ENCODE results near the gene MAP9. TPM values are rescaled to one million over a fixed set of nuclear protein-coding genes. Genes with fewer than 3 reads are reported as not detected.
"Not testable (repeated sequence)": the region's sequence is repeated elsewhere in the genome, so short reads cannot be mapped to it uniquely, and the experiment has no call there.

Gene MAP9
- total and polyA plus RNA-seq, 2 donors (not counting 3 experiments of a cell fraction or from before 2014, with no cell fraction given), result 0.17 to 1.3 TPM

DNA sequence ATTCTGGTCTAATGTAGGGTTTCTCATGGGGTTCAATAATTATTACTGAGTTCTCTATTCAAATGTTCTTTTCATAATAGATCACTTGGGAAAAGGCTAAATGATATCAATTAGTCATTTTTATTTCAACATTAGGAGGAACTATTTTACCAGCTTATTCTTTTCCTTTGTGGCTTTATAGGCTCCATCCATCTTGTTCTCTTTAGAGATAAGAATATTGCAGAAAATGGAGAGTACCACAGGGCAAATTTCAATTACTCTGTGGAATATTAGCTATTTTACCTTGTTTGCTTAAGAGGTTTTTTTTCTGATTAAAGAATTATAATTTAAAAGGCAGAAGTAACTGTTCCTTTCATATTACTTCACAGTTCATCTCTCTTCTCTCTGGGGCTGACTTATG lies 55.8 kb downstream of the MAP9 start:
- Histone ChIP-seq H3K9me1 (replicated peaks; ENCODE audit: control insufficient read depth, extremely low read depth, insufficient read depth, low read length) (no peaks in the 10 kb centered on the region), H2AFZ (ENCODE audit: low read depth, low read length) (no peak overlapping the region), H3K36me3 (ENCODE audit: control insufficient read depth in 2 of 2, extremely low read depth in 1 of 2, insufficient read depth in 2 of 2, low read length in 2 of 2) (no peaks in the 10 kb centered on the region), H3K79me2 (ENCODE audit: control insufficient read depth, insufficient read depth, low read length) (no peaks in the 10 kb centered on the region), H3K9me3 (replicated peaks; ENCODE audit: control insufficient read depth, insufficient read depth, low read length) (no peaks in the 10 kb centered on the region), H3K4me3 (replicated peaks in 1 of 3; ENCODE audit: insufficient read depth in 1 of 3, low read depth in 1 of 3, low read length in 3 of 3) (no peak overlapping the region), H3K27ac (ENCODE audit: insufficient read depth, low read depth, low read length) (no peak overlapping the region), H3K4me2 (ENCODE audit: insufficient read depth, low read length) (no peak overlapping the region), H4K20me1 (replicated peaks; ENCODE audit: control insufficient read depth, extremely low read depth, insufficient read depth, low read length) (no peaks in the 10 kb centered on the region), H3K9ac (replicated peaks; ENCODE audit: extremely low read depth, insufficient read depth, low read length) (no peak overlapping the region), H3K4me1 (ENCODE audit: control insufficient read depth, extremely low read depth, insufficient read depth, low read length) (no peaks in the 10 kb centered on the region), H3K27me3 (ENCODE audit: control insufficient read depth in 2 of 2, insufficient read depth in 2 of 2, low read length in 2 of 2) (no peaks in the 10 kb centered on the region)
- BruUV-seq (replicated peaks), result no TSS peak
- no peak for DNase-seq (ENCODE audit: low read depth, low spot score)
- dilution Hi-C loops (cut with MboI; ENCODE audit: extremely low pct_ligation_motif_present, low sequenced_read_pairs) (no loop called here), intact Hi-C loops (cut with micrococcal nuclease) (no loop called here)
- TF ChIP-seq POLR2A (IDR thresholded peaks at IDR 0.05; ENCODE audit: low read depth, low read length), result no peak
- no peak for FAIRE-seq
- CTCF ChIA-PET, result interaction anchor here (0.7 to 1.0 kb wide), 2 partner anchors 9 to 294 kb away, joined by 3 to 4 read pairs; no protein-coding TSS in a partner anchor
- POLR2A ChIA-PET, result no interaction called here

- no peaks in the 10 kb centered on the region for H4K20me1 ChIP-seq (replicated peaks; ENCODE audit: control insufficient read depth, extremely low read depth, insufficient read depth, low read length)
- no peaks in the 10 kb centered on the region for H3K79me2 ChIP-seq (ENCODE audit: control insufficient read depth, insufficient read depth, low read length)
- no peaks in the 10 kb centered on the region for H3K9me1 ChIP-seq (replicated peaks; ENCODE audit: control insufficient read depth, extremely low read depth, insufficient read depth, low read length)
- no peaks in the 10 kb centered on the region for H3K4me1 ChIP-seq (ENCODE audit: control insufficient read depth, extremely low read depth, insufficient read depth, low read length)
- DNase-seq (ENCODE audit: low read depth, low spot score) (no peak), FAIRE-seq (no peak)
- no peak overlapping the region for H2AFZ ChIP-seq (ENCODE audit: low read depth, low read length)
- no peak overlapping the region for H3K27ac ChIP-seq (ENCODE audit: insufficient read depth, low read depth, low read length)
- BruUV-seq (replicated peaks), result no TSS peak
- POLR2A ChIA-PET, result no interaction called here
- no peaks in the 10 kb centered on the region for H3K27me3 ChIP-seq (ENCODE audit: control insufficient read depth in 2 of 2, insufficient read depth in 2 of 2, low read length in 2 of 2)
- H3K9ac ChIP-seq (replicated peaks; ENCODE audit: extremely low read depth, insufficient read depth, low read length), result no peak overlapping the region
- CTCF ChIA-PET, result no interaction called here
- no peaks in the 10 kb centered on the region for H3K36me3 ChIP-seq (ENCODE audit: control insufficient read depth in 2 of 2, extremely low read depth in 1 of 2, insufficient read depth in 2 of 2, low read length in 2 of 2)
- no peak for TF ChIP-seq POLR2A (IDR thresholded peaks at IDR 0.05; ENCODE audit: low read depth, low read length)
- TF ChIP-seq, protein P1, sequence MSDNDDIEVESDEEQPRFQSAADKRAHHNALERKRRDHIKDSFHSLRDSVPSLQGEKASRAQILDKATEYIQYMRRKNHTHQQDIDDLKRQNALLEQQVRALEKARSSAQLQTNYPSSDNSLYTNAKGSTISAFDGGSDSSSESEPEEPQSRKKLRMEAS (IDR thresholded peaks at IDR 0.05; ENCODE audit: insufficient read depth, insufficient read length), result no peak
- TF ChIP-seq JUN (IDR thresholded peaks at IDR 0.05; ENCODE audit: borderline replicate concordance, insufficient read depth, insufficient read length, low read depth), result no peak
- TF ChIP-seq GATA2 (IDR thresholded peaks at IDR 0.05; ENCODE audit: insufficient read depth, insufficient read length, low read depth, low read length), result no peak
- TF ChIP-seq, protein P2, sequence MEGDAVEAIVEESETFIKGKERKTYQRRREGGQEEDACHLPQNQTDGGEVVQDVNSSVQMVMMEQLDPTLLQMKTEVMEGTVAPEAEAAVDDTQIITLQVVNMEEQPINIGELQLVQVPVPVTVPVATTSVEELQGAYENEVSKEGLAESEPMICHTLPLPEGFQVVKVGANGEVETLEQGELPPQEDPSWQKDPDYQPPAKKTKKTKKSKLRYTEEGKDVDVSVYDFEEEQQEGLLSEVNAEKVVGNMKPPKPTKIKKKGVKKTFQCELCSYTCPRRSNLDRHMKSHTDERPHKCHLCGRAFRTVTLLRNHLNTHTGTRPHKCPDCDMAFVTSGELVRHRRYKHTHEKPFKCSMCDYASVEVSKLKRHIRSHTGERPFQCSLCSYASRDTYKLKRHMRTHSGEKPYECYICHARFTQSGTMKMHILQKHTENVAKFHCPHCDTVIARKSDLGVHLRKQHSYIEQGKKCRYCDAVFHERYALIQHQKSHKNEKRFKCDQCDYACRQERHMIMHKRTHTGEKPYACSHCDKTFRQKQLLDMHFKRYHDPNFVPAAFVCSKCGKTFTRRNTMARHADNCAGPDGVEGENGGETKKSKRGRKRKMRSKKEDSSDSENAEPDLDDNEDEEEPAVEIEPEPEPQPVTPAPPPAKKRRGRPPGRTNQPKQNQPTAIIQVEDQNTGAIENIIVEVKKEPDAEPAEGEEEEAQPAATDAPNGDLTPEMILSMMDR (IDR thresholded peaks at IDR 0.05; ENCODE audit: extremely low read depth in 1 of 2, insufficient read depth in 1 of 2, low read depth in 1 of 2, low read length in 2 of 2), result no peak
- TF ChIP-seq MYC (IDR thresholded peaks at IDR 0.05; ENCODE audit: low read depth, low read length), result no peak
- no peak for TF ChIP-seq POLR2AphosphoS5 (IDR thresholded peaks at IDR 0.05; ENCODE audit: insufficient read depth, low read depth, low read length)
- TF ChIP-seq EZH2 (IDR thresholded peaks at IDR 0.05; ENCODE audit: borderline replicate concordance, low read depth, low read length, severe bottlenecking), result no peak
- TF ChIP-seq FOS (IDR thresholded peaks at IDR 0.05; ENCODE audit: borderline replicate concordance, insufficient read depth, low read length), result no peak
- intact Hi-C loops (cut with micrococcal nuclease) (no loop called here), dilution Hi-C loops (cut with MboI; ENCODE audit: extremely low pct_ligation_motif_present, low sequenced_read_pairs) (no loop called here)
- no peak overlapping the region for H3K4me2 ChIP-seq (ENCODE audit: insufficient read depth, low read length)
- no peaks in the 10 kb centered on the region for H3K9me3 ChIP-seq (replicated peaks; ENCODE audit: control insufficient read depth, insufficient read depth, low read length)
- H3K4me3 ChIP-seq (replicated peaks in 1 of 3; ENCODE audit: insufficient read depth in 1 of 3, low read depth in 1 of 3, low read length in 3 of 3), result no peak overlapping the region
Measured at GRCh38 chr4:155319516-155319915, 57.2 kb downstream of the MAP9 start.

- H3K9ac ChIP-seq (replicated peaks; ENCODE audit: extremely low read depth, insufficient read depth, low read length); H3K4me2 ChIP-seq (ENCODE audit: insufficient read depth, low read length); H3K9me3 ChIP-seq (replicated peaks; ENCODE audit: control insufficient read depth, insufficient read depth, low read length); DNase-seq (ENCODE audit: low read depth, low spot score); H3K36me3 ChIP-seq (ENCODE audit: control insufficient read depth in 2 of 2, extremely low read depth in 1 of 2, insufficient read depth in 2 of 2, low read length in 2 of 2); H2AFZ ChIP-seq (ENCODE audit: low read depth, low read length); POLR2A ChIA-PET; H3K27me3 ChIP-seq (ENCODE audit: control insufficient read depth in 2 of 2, insufficient read depth in 2 of 2, low read length in 2 of 2); H3K4me3 ChIP-seq (replicated peaks in 1 of 3; ENCODE audit: insufficient read depth in 1 of 3, low read depth in 1 of 3, low read length in 3 of 3); H3K4me1 ChIP-seq (ENCODE audit: control insufficient read depth, extremely low read depth, insufficient read depth, low read length); dilution Hi-C loops (cut with MboI; ENCODE audit: extremely low pct_ligation_motif_present, low sequenced_read_pairs); H3K79me2 ChIP-seq (ENCODE audit: control insufficient read depth, insufficient read depth, low read length); H3K27ac ChIP-seq (ENCODE audit: insufficient read depth, low read depth, low read length); intact Hi-C loops (cut with micrococcal nuclease); CTCF ChIA-PET; H3K9me1 ChIP-seq (replicated peaks; ENCODE audit: control insufficient read depth, extremely low read depth, insufficient read depth, low read length); BruUV-seq (replicated peaks); H4K20me1 ChIP-seq (replicated peaks; ENCODE audit: control insufficient read depth, extremely low read depth, insufficient read depth, low read length); FAIRE-seq: not testable (repeated sequence)
Measured at GRCh38 chr4:155312027-155312426, 64.7 kb downstream of the MAP9 start.

Data from endothelial cell of umbilical vein (primary cell).